Measurements from ENCODE around the gene NHEJ1.

The NHEJ1 gene

GRCh38 chr2:219182331-219183150 lies 21.9 kb upstream of the NHEJ1 start:
- no peak for DNase-seq

GRCh38 chr2:219181531-219181930 lies 20.9 kb upstream of the NHEJ1 start:
- DNase-seq: no peak

- no peak for DNase-seq
Observed at GRCh38 chr2:219180961-219181360, 20.3 kb upstream of the NHEJ1 start.

GRCh38 chr2:219179601-219180465 lies 19.2 kb upstream of the NHEJ1 start:
- DNase-seq: no peak

- no peak for DNase-seq
Observed at GRCh38 chr2:219178377-219179175, 18.0 kb upstream of the NHEJ1 start.

- DNase-seq: peak; percentile 72
Observed at GRCh38 chr2:219177552-219178376, 17.1 kb upstream of the NHEJ1 start, which contains the start of gene RETREG2. Gene RETREG2 (plus strand): TSS chr2:219178275. CDS start chr2:219178353, 78 bp downstream.

GRCh38 chr2:219176818-219177551 lies 16.4 kb upstream of the NHEJ1 start, which contains the start of gene CNPPD1:
Gene CNPPD1 (minus strand): TSS chr2:219176925. CDS start chr2:219176828, 97 bp downstream.
- DNase-seq: peak; percentile 76

- no peak for DNase-seq
Observed at GRCh38 chr2:219175928-219176817, 15.6 kb upstream of the NHEJ1 start.

- no peak for DNase-seq
Observed at GRCh38 chr2:219175486-219175885, 14.9 kb upstream of the NHEJ1 start.

- no peak for DNase-seq
Observed at GRCh38 chr2:219174801-219175200, 14.2 kb upstream of the NHEJ1 start.

GRCh38 chr2:219174146-219174545 lies 13.5 kb upstream of the NHEJ1 start:
- no peak for DNase-seq

GRCh38 chr2:219173176-219173575 lies 12.6 kb upstream of the NHEJ1 start:
- no peak for DNase-seq

- no peak for DNase-seq
Observed at GRCh38 chr2:219172231-219173154, 11.9 kb upstream of the NHEJ1 start.

- no peak for DNase-seq
Observed at GRCh38 chr2:219171231-219171651, 10.6 kb upstream of the NHEJ1 start.

- no peak for DNase-seq
Observed at GRCh38 chr2:219169930-219170654, 9.5 kb upstream of the NHEJ1 start, which contains the start of gene SLC23A3. Gene SLC23A3 (minus strand): TSS chr2:219170029. CDS start chr2:219169984, 45 bp downstream.

- DNase-seq: no peak
Observed at GRCh38 chr2:219168932-219169331, 8.3 kb upstream of the NHEJ1 start.

GRCh38 chr2:219168526-219168925 lies 7.9 kb upstream of the NHEJ1 start:
- DNase-seq: no peak

GRCh38 chr2:219167997-219168396 lies 7.4 kb upstream of the NHEJ1 start:
- no peak for DNase-seq
